Muscle layer of duodenum (tissue), 2 donors: Measurements from ENCODE around the gene TC2N.
"Not testable (repeated sequence)": the region's sequence is repeated elsewhere in the genome, so short reads cannot be mapped to it uniquely, and the experiment has no call there.

ENCODE experiments used
- H3K27ac ChIP-seq: one replicate; pipeline ENCODE4 v1.7.0; 2013; ENCODE audit warnings: mild to moderate bottlenecking, low read length
- H3K27me3 ChIP-seq: one replicate; pipeline ENCODE4 v1.7.0; 2013; ENCODE audit warnings: low read depth, mild to moderate bottlenecking, control low read depth, low read length
- H3K36me3 ChIP-seq, 2 donors: one replicate each; pipeline ENCODE4 v1.7.0; 2013; ENCODE audit warnings: low read length in 2 of 2, control low read depth in 1 of 2, mild to moderate bottlenecking in 1 of 2; ENCODE audit not compliant: insufficient read depth in 2 of 2, control insufficient read depth in 1 of 2
- H3K4me1 ChIP-seq, 2 donors: one replicate each; pipeline ENCODE4 v1.7.0; 2013; ENCODE audit warnings: low read length in 2 of 2, mild to moderate bottlenecking in 2 of 2, control low read depth in 1 of 2, moderate library complexity in 1 of 2; ENCODE audit not compliant: insufficient read depth in 2 of 2, control insufficient read depth in 1 of 2
- H3K4me3 ChIP-seq, 2 donors: one replicate each; pipeline ENCODE4 v1.7.0; 2013; ENCODE audit warnings: low read length in 2 of 2, low read depth in 1 of 2, mild to moderate bottlenecking in 1 of 2
- H3K9me3 ChIP-seq, 2 donors: one replicate each; pipeline ENCODE4 v1.7.0; 2013; ENCODE audit warnings: low read length in 2 of 2, control low read depth in 1 of 2, mild to moderate bottlenecking in 1 of 2; ENCODE audit not compliant: control insufficient read depth in 1 of 2
- donor health status: healthy.

TC2N gene

DNA sequence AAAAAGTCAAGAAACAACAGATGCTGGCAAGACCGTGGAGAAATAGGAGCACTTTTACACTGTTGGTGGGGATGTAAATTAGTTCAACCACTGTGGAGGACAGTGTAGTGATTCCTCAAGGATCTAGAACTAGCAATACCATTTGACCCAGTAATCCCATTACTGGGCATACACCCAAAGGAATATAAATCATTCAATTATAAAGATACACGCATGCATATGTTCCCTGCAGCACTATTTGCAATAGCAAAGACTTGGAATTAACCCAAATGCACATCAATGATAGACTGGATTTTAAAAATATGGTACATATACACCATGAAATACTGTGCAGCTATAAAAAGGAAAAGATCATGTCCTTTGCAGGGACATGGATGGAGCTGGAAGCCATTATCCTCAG lies 117.5 kb downstream of the TC2N start:
- Histone ChIP-seq H3K36me3 (no peaks in the 10 kb centered on the region), H3K27ac (no peak overlapping the region), H3K4me3 (no peak overlapping the region), H3K27me3 (no peaks in the 10 kb centered on the region), H3K9me3 (no peaks in the 10 kb centered on the region), H3K4me1 (no peaks in the 10 kb centered on the region)

- Histone ChIP-seq H3K4me1 (no peaks in the 10 kb centered on the region), H3K4me3 (no peak overlapping the region), H3K27me3 (no peaks in the 10 kb centered on the region), H3K27ac (no peak overlapping the region), H3K9me3 (no peaks in the 10 kb centered on the region), H3K36me3 (no peaks in the 10 kb centered on the region)
Measured at GRCh38 chr14:91748049-91748448, 119.3 kb downstream of the TC2N start.

DNA sequence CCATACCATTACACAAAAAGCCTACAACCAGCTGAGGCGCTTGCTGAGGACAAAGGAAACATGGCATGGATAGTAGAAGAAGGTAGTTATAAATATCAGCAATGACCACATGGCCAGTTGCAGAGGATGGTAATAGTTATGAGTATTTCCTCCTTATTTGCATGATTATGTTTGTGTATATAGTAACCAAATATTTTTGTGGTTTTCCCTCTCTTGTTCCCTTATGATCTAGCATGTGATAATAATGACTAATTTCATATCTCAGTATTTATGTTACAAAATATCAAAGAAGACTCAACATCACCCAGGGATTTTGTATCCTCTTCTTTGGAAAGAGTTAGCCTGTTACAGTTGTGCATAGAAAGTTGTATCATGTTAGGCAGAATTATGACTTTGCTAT lies 122.0 kb downstream of the TC2N start:
- H3K36me3 ChIP-seq, result no peaks in the 10 kb centered on the region

DNA sequence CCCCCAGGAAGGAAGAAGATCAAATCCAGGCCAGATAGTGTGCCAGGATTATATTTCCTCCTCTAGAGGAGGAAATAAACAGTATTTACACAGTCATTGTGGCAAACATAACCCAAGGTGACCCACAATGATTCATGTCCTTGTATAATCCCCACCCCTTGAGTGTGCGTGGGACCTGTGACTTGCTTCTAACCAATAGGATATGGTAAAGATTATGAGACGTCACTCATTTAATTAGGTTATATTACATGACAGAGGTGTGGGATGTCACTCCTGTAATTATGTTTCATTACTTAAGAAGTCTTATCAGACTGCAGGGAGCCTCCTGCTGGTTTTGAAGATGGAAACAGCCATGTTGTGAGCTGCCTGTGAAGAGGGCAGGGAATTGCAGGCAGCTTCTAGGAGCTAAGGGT lies 123.3 kb downstream of the TC2N start:
- no peaks in the 10 kb centered on the region for H3K4me1 ChIP-seq
- no peaks in the 10 kb centered on the region for H3K36me3 ChIP-seq
- H3K27ac ChIP-seq, result no peak overlapping the region
- H3K27me3 ChIP-seq, result no peaks in the 10 kb centered on the region
- no peak overlapping the region for H3K4me3 ChIP-seq
- no peaks in the 10 kb centered on the region for H3K9me3 ChIP-seq

More for the DNA sequence above, 122.0 kb downstream of the TC2N start:
- no peak overlapping the region for H3K4me3 ChIP-seq
- no peaks in the 10 kb centered on the region for H3K4me1 ChIP-seq
- no peaks in the 10 kb centered on the region for H3K9me3 ChIP-seq
- H3K27ac ChIP-seq, result no peak overlapping the region
- no peaks in the 10 kb centered on the region for H3K27me3 ChIP-seq

- Histone ChIP-seq H3K4me1 (no peaks in the 10 kb centered on the region), H3K27ac (no peak overlapping the region), H3K9me3 (no peaks in the 10 kb centered on the region), H3K4me3 (no peak overlapping the region), H3K36me3 (no peaks in the 10 kb centered on the region), H3K27me3 (no peaks in the 10 kb centered on the region)
Measured at GRCh38 chr14:91743305-91743653, 124.1 kb downstream of the TC2N start.

- Histone ChIP-seq H3K27me3 (no peaks in the 10 kb centered on the region), H3K27ac (no peak overlapping the region), H3K4me3 (no peak overlapping the region), H3K9me3 (no peaks in the 10 kb centered on the region), H3K4me1 (no peaks in the 10 kb centered on the region), H3K36me3 (no peaks in the 10 kb centered on the region)
Measured at GRCh38 chr14:91742621-91743304, 124.6 kb downstream of the TC2N start.

GRCh38 chr14:91739867-91740266 lies 127.5 kb downstream of the TC2N start:
- H3K4me3 ChIP-seq, H3K27ac ChIP-seq, H3K4me1 ChIP-seq, H3K9me3 ChIP-seq, H3K36me3 ChIP-seq, H3K27me3 ChIP-seq: not testable (repeated sequence)

GRCh38 chr14:91737619-91738018 lies 129.7 kb downstream of the TC2N start:
- H3K27ac ChIP-seq, result no peak overlapping the region
- no peak overlapping the region for H3K4me3 ChIP-seq
- H3K27me3 ChIP-seq, result no peaks in the 10 kb centered on the region
- no peaks in the 10 kb centered on the region for H3K36me3 ChIP-seq
- H3K4me1 ChIP-seq, result no peaks in the 10 kb centered on the region
- H3K9me3 ChIP-seq, result no peaks in the 10 kb centered on the region

GRCh38 chr14:91732859-91733477 lies 134.4 kb downstream of the TC2N start:
- Histone ChIP-seq H3K27ac (no peak overlapping the region), H3K4me1 (no peaks in the 10 kb centered on the region), H3K9me3 (no peaks in the 10 kb centered on the region), H3K27me3 (no peaks in the 10 kb centered on the region), H3K4me3 (no peak overlapping the region), H3K36me3 (no peaks in the 10 kb centered on the region)

- no peaks in the 10 kb centered on the region for H3K27me3 ChIP-seq
- H3K9me3 ChIP-seq, result no peaks in the 10 kb centered on the region
- H3K4me3 ChIP-seq, result no peak overlapping the region
- no peaks in the 10 kb centered on the region for H3K4me1 ChIP-seq
- H3K27ac ChIP-seq, result no peak overlapping the region
- no peaks in the 10 kb centered on the region for H3K36me3 ChIP-seq
Measured at GRCh38 chr14:91732439-91732838, 134.9 kb downstream of the TC2N start.

DNA sequence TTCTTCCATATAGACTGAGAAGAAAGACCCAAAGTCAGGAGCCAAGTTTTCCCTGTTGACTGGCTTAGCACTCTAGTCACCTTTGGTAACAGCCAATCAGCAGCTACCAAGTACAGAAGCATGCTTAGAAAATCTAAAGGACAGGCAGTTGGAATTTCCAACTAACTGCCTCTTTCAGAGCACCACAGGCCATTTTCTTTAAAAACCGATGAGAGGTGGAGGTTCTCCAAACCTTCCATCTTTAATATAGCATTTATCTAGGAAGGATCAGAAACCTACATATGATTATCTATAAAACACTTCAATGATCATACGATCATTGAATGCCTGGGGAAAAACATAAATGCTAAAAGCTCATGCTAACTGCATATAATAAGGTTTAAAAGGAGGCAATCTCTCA lies 135.3 kb downstream of the TC2N start, which contains the start of gene CATSPERB:
CATSPERB (minus strand) TSS at position 101 of the 400 bp plus-strand sequence. CDS start 2,607 bp downstream, outside the sequence.
- no peaks in the 10 kb centered on the region for H3K27me3 ChIP-seq
- H3K4me1 ChIP-seq, result no peaks in the 10 kb centered on the region
- no peak within 1 kb of the TSS for H3K27ac ChIP-seq
- no peaks in the 10 kb centered on the region for H3K9me3 ChIP-seq
- H3K4me3 ChIP-seq, result no peak within 1 kb of the TSS
- no peaks in the 10 kb centered on the region for H3K36me3 ChIP-seq

- Histone ChIP-seq H3K4me3 (no peak overlapping the region), H3K9me3 (no peaks in the 10 kb centered on the region), H3K4me1 (no peaks in the 10 kb centered on the region), H3K36me3 (no peaks in the 10 kb centered on the region), H3K27me3 (no peaks in the 10 kb centered on the region), H3K27ac (no peak overlapping the region)
Measured at GRCh38 chr14:91731018-91731417, 136.3 kb downstream of the TC2N start.
